Sigmoid colon (tissue), 7 donors: ENCODE data around the gene DENND4A. TPM values are rescaled to one million over a fixed set of nuclear protein-coding genes. Genes with fewer than 3 reads are reported as not detected.

ENCODE experiments used
- DNase-seq: peaks from one replicate; pipeline ENCODE4 v3.0.0-alpha.2; 2019
- H3K27ac ChIP-seq, 4 donors: fragments of 200-600 bp; sonication (generic); one replicate each; pipeline ENCODE4 v1.5.1; 2016 to 2019; ENCODE audit warnings: mild to moderate bottlenecking in 1 of 4
- H3K27me3 ChIP-seq, 3 donors: fragments of 200-600 bp; sonication (generic); one replicate each; pipeline ENCODE4 v1.5.1; 2019; ENCODE audit warnings: mild to moderate bottlenecking in 1 of 3
- H3K36me3 ChIP-seq, 4 donors: fragments of 200-600 bp; sonication (generic); one replicate each; pipeline ENCODE4 v1.5.1; 2016 to 2019
- H3K4me1 ChIP-seq, 4 donors: fragments of 200-600 bp; sonication (generic); one replicate each; pipeline ENCODE4 v1.5.1; 2017 to 2019
- H3K4me3 ChIP-seq, 4 donors: fragments of 200-600 bp; sonication (generic); one replicate each; pipeline ENCODE4 v1.5.1; 2017 to 2019; ENCODE audit warnings: mild to moderate bottlenecking in 2 of 4, moderate library complexity in 1 of 4
- H3K9me3 ChIP-seq, 4 donors: fragments of 200-600 bp in 3 of 4; sonication (generic) in 3 of 4; one replicate each; pipeline versions ENCODE4 v1.5.1 to v1.6.1; 2013 to 2019
- CTCF ChIP-seq, 4 experiments: fragments of 450-650 bp in 3 of 4; fragments of 200-600 bp in 1 of 4; IDR thresholded peaks; one replicate each; pipeline ENCODE4 v1.5.1; 2016 to 2019; ENCODE audit warnings: antibody characterized with exemption in 4 of 4, mild to moderate bottlenecking in 3 of 4, moderate library complexity in 2 of 4
- EP300 ChIP-seq, 4 donors: sonication (generic); formaldehyde crosslinking; IDR thresholded peaks; one replicate each; pipeline ENCODE4 v1.6.1; 2017; ENCODE audit warnings: antibody characterized with exemption in 4 of 4
- POLR2A ChIP-seq, 2 donors: fragments of 450-650 bp; IDR thresholded peaks; one replicate each; pipeline ENCODE4 v1.6.1; 2016; ENCODE audit warnings: antibody characterized with exemption in 2 of 2, mild to moderate bottlenecking in 2 of 2, moderate library complexity in 2 of 2
- POLR2AphosphoS5 ChIP-seq, 4 donors: sonication (generic); formaldehyde crosslinking; IDR thresholded peaks; one replicate each; pipeline ENCODE4 v1.6.1; 2017; ENCODE audit warnings: antibody characterized with exemption in 4 of 4
- WGBS, 2 donors: extraction: QIAGEN DNeasy Blood & Tissue Kit; methylation state at CpG; one replicate each; pipeline ENCODE4 v1.1.7; 2013; 5-methylcytosine and 5-hydroxymethylcytosine counted together
- intact Hi-C: fragments of 100-400 bp; cut with DNase I; formaldehyde crosslinking; loops from one replicate; pipeline ENCODE4 v1.15.1; 2023
- polyA plus RNA-seq, 3 donors: library from polyadenylated mRNA; stranded (reverse); fragments of 200-250 nt; gene quantifications; one replicate each; pipeline ENCODE4 v1.2.3, GENCODE V29; 2013
- total RNA-seq, 4 donors: library from RNA; depleted of rRNA; stranded (reverse); fragments of >200 nt; gene quantifications; one replicate each; pipeline ENCODE4 v1.1.0, GENCODE V29; 2016
- donor health status: healthy with polysubstance abuse.
- donor health status: Bipolar disorder and iron deficiency.
- donor health status: healthy.

DENND4A gene
- total and polyA plus RNA-seq, 7 donors = 2.4 to 46.1 (median 29.3) TPM

DNA sequence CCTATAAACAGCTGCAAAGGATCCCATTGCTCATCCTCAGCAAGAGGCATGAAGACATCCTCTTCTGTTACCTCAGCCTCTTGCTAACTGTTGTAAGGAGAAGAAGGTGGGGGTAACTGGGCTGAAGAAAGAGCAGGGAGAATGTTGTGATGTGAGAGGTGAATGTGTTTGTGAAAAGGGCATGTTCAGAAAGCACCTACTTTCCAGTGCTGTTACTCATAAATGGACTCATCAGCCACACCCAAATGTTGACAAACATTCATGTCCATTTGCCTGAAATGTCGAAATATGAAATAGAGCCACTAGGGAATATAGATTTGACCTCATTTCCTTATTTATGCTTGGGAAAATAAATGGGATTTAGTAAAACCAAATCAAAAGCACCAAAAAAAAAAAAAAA, 157.7 kb downstream of the DENND4A start:
- Histone ChIP-seq H3K27me3 (no peaks in the 10 kb centered on the region), H3K36me3 (no peaks in the 10 kb centered on the region), H3K4me3 (no peak overlapping the region), H3K27ac (no peak overlapping the region), H3K4me1 (peaks cover 0 to 8% (median 5%) of the 10 kb centered on the region in 4 donors), H3K9me3 (no peaks in the 10 kb centered on the region)
- WGBS, 2 donors = 83 to 85% methylated on average over 1 of the region's 1 CpG
- DNase-seq = no peak
- no peak for TF ChIP-seq EP300 (IDR thresholded peaks at IDR 0.05)
- intact Hi-C loops = no loop called here

DNA sequence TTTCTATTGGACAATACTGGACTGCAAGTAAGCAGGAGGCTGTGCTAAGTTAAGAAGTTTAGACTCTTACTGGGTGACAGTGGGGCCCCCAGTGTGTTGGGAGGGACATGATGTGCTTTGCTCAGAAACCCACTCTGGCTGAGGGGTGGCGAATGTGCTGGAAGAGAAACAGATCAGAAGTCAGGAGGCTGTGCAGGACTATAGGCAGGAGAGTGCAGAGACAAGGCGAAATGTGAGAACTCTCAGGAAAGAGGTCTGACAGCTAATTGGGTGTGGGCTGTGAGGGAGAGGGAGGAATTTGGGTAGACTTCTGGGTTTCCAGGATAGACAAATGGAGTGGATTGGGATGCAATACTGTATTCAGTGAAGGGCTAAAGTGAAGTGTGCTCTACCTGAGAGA, 158.3 kb downstream of the DENND4A start:
- H3K27ac ChIP-seq = no peak overlapping the region
- DNase-seq = no peak
- TF ChIP-seq EP300 (IDR thresholded peaks at IDR 0.05) (no peak), POLR2AphosphoS5 (IDR thresholded peaks at IDR 0.05) (no peak)
- intact Hi-C loops = no loop called here
- WGBS, 2 donors = 84 to 90% methylated on average over 2 of the region's 2 CpGs
- H3K27me3 ChIP-seq = no peaks in the 10 kb centered on the region
- H3K4me3 ChIP-seq = no peak overlapping the region
- peaks cover 0 to 6% (median 3%) of the 10 kb centered on the region in 4 donors for H3K4me1 ChIP-seq
- no peaks in the 10 kb centered on the region for H3K36me3 ChIP-seq
- H3K9me3 ChIP-seq = no peaks in the 10 kb centered on the region

DNA sequence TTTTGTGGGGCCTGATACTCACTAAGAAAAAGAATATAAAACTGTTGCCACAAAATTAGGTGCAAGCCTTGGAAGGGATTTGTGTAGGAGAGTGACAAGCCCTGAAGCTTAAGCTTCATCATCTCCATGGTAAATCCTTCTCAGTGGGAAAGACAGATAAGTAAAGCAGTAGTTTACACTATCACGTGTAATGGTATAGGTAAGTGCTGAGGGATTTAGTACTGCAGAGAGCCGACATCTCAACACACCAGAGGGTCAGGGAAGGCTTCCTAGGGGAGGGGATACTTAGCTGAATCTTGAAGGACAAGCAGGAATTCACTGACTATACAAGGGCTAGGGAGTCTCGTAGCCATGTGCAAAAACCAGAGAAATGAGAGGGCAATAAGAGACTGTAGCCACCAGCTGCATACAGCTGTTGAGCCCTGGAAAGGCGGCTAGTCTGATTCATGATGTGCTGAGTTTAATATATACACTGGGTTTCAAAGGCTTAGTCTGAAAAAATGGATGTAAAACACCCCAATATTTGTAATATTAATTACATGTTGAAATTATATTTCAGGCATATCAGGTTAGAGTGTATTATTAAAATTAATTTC, 159.2 kb downstream of the DENND4A start:
- intact Hi-C loops = no loop called here
- DNase-seq = no peak
- TF ChIP-seq POLR2AphosphoS5 (IDR thresholded peaks at IDR 0.05) (no peak), POLR2A (IDR thresholded peaks at IDR 0.05) (no peak), EP300 (IDR thresholded peaks at IDR 0.05) (no peak), CTCF (IDR thresholded peaks at IDR 0.05) (no peak)

GRCh38 chr15:65631503-65631902, 160.6 kb downstream of the DENND4A start:
- no peak overlapping the region for H3K27ac ChIP-seq
- no peak overlapping the region for H3K4me3 ChIP-seq
- H3K4me1 ChIP-seq = no peaks in the 10 kb centered on the region
- intact Hi-C loops = no loop called here
- TF ChIP-seq CTCF (IDR thresholded peaks at IDR 0.05) = no peak
- no peak for TF ChIP-seq POLR2A (IDR thresholded peaks at IDR 0.05)
- no peak for TF ChIP-seq POLR2AphosphoS5 (IDR thresholded peaks at IDR 0.05)
- no peak for TF ChIP-seq EP300 (IDR thresholded peaks at IDR 0.05)
- 87 to 91% methylated on average over 6 of the region's 6 CpGs for WGBS, 2 donors
- no peak for DNase-seq
- no peaks in the 10 kb centered on the region for H3K36me3 ChIP-seq
- no peaks in the 10 kb centered on the region for H3K27me3 ChIP-seq
- no peaks in the 10 kb centered on the region for H3K9me3 ChIP-seq

More for the DNA sequence above, 159.2 kb downstream of the DENND4A start:
- Histone ChIP-seq H3K4me3 (no peak overlapping the region), H3K27ac (no peak overlapping the region), H3K36me3 (no peaks in the 10 kb centered on the region), H3K27me3 (no peaks in the 10 kb centered on the region), H3K4me1 (no peaks in the 10 kb centered on the region), H3K9me3 (no peaks in the 10 kb centered on the region)
- 83 to 86% methylated on average over 4 of the region's 4 CpGs for WGBS, 2 donors

DNA sequence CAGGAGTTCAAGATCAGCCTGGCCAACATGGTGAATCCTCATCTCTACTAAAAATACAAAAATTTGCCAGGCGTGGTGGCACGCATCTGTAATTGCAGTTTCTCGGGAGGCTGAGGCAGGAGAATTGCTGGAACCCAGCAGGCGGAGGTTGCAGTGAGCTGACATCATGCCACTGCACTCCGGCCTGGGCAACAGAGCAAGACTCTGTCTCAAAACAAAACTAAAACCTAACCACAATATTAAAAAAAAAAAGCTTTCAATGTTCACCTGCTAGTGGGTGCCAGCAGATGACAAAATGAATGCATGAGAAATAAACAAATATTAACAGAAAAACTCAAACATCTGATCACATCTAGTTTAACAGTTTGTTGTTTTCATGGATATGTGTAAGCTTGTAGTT, 161.3 kb downstream of the DENND4A start:
- WGBS, 2 donors = 87 to 90% methylated on average over 5 of the region's 5 CpGs
- no peaks in the 10 kb centered on the region for H3K9me3 ChIP-seq
- no peak overlapping the region for H3K27ac ChIP-seq
- H3K36me3 ChIP-seq = no peaks in the 10 kb centered on the region
- intact Hi-C loops = no loop called here
- H3K27me3 ChIP-seq = no peaks in the 10 kb centered on the region
- TF ChIP-seq POLR2AphosphoS5 (IDR thresholded peaks at IDR 0.05) = no peak
- TF ChIP-seq CTCF (IDR thresholded peaks at IDR 0.05) = no peak
- no peak for TF ChIP-seq EP300 (IDR thresholded peaks at IDR 0.05)
- DNase-seq = no peak
- H3K4me1 ChIP-seq = no peaks in the 10 kb centered on the region
- no peak overlapping the region for H3K4me3 ChIP-seq

GRCh38 chr15:65629548-65629947, 162.5 kb downstream of the DENND4A start:
- no peaks in the 10 kb centered on the region for H3K9me3 ChIP-seq
- DNase-seq = no peak
- no peak overlapping the region for H3K4me3 ChIP-seq
- TF ChIP-seq CTCF (IDR thresholded peaks at IDR 0.05) = no peak
- TF ChIP-seq POLR2A (IDR thresholded peaks at IDR 0.05) = no peak
- TF ChIP-seq EP300 (IDR thresholded peaks at IDR 0.05) = no peak
- TF ChIP-seq POLR2AphosphoS5 (IDR thresholded peaks at IDR 0.05) = no peak
- intact Hi-C loops = no loop called here
- H3K4me1 ChIP-seq = no peaks in the 10 kb centered on the region
- H3K36me3 ChIP-seq = no peaks in the 10 kb centered on the region
- H3K27me3 ChIP-seq = no peaks in the 10 kb centered on the region
- H3K27ac ChIP-seq = no peak overlapping the region
- 83 to 90% methylated on average over 3 of the region's 3 CpGs for WGBS, 2 donors
